Type B pancreatic cell (in vitro differentiated cells): Measurements from ENCODE around the gene OR1B1. TPM values are rescaled to one million over a fixed set of nuclear protein-coding genes. Genes with fewer than 3 reads are reported as not detected.

Experiments
- DNase-seq: peaks from one replicate; pipeline ENCODE4 v3.0.0; 2021; ENCODE audit warnings: mixed read lengths; ENCODE audit not compliant: unreplicated experiment; ENCODE audit errors: extremely low spot score
- H3K27ac Mint-ChIP-seq: 2 replicates; pipeline ENCODE4 v1.8.0; 2021; ENCODE audit warnings: mild to moderate bottlenecking, mixed read lengths
- H3K27me3 Mint-ChIP-seq: 2 replicates; pipeline ENCODE4 v1.8.0; 2021; ENCODE audit warnings: mixed read lengths
- H3K36me3 Mint-ChIP-seq: 2 replicates; pipeline ENCODE4 v1.8.0; 2021; ENCODE audit warnings: mixed read lengths
- H3K4me1 Mint-ChIP-seq: one replicate; pipeline ENCODE4 v1.8.0; 2021; ENCODE audit warnings: mixed read lengths; ENCODE audit not compliant: unreplicated experiment
- H3K4me3 Mint-ChIP-seq: 2 replicates; pipeline ENCODE4 v1.8.0; 2021; ENCODE audit warnings: mild to moderate bottlenecking, mixed read lengths
- H3K9me3 Mint-ChIP-seq: 2 replicates; pipeline ENCODE4 v1.8.0; 2021; ENCODE audit warnings: mixed read lengths
- total RNA-seq: library from RNA; stranded (reverse); gene quantifications from 2 replicates; pipeline ENCODE4 v1.2.1, GENCODE V29; 2021; ENCODE audit warnings: low replicate concordance
- TF ChIP-seq, protein P1 (sequence below): fragments of 200-600 bp; sonication (generic); conservative IDR thresholded peaks from 2 replicates; pipeline ENCODE4 v1.5.0; 2021; ENCODE audit warnings: antibody characterized with exemption, mild to moderate bottlenecking

The OR1B1 gene
- total RNA-seq, 1 donor from 2014 or later, result not detected

- no peak for DNase-seq
- no peaks in the 10 kb centered on the region for H3K27me3 Mint-ChIP-seq
- no peaks in the 10 kb centered on the region for H3K9me3 Mint-ChIP-seq
- H3K36me3 Mint-ChIP-seq, result no peaks in the 10 kb centered on the region
- TF ChIP-seq, protein P1, sequence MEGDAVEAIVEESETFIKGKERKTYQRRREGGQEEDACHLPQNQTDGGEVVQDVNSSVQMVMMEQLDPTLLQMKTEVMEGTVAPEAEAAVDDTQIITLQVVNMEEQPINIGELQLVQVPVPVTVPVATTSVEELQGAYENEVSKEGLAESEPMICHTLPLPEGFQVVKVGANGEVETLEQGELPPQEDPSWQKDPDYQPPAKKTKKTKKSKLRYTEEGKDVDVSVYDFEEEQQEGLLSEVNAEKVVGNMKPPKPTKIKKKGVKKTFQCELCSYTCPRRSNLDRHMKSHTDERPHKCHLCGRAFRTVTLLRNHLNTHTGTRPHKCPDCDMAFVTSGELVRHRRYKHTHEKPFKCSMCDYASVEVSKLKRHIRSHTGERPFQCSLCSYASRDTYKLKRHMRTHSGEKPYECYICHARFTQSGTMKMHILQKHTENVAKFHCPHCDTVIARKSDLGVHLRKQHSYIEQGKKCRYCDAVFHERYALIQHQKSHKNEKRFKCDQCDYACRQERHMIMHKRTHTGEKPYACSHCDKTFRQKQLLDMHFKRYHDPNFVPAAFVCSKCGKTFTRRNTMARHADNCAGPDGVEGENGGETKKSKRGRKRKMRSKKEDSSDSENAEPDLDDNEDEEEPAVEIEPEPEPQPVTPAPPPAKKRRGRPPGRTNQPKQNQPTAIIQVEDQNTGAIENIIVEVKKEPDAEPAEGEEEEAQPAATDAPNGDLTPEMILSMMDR, result no peak
- no peak overlapping the region for H3K4me3 Mint-ChIP-seq
- H3K27ac Mint-ChIP-seq, result no peak overlapping the region
- no peaks in the 10 kb centered on the region for H3K4me1 Mint-ChIP-seq
These were observed 77.1 kb downstream of the OR1B1 start for GRCh38 chr9:122580360-122580759.

DNA sequence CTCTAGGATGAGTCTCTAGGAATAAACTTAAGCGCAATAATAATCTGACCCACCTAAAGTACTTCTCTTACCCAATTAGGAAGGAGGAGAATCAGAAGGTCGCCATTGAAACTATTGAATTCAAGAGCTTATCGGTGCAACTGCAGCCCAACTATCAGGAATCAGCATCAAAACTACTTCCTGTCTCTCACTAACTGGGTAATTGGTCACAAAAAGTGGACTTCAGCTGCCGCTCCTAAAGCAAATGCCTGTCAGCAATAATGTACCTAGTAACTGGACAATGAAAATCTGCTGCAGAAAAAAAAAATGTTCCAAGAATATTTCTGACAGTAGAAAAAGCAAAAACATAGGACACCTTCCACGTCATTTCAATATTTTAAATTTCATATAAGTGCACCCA, 77.6 kb downstream of the OR1B1 start:
- DNase-seq, result no peak
- H3K9me3 Mint-ChIP-seq, result no peaks in the 10 kb centered on the region
- TF ChIP-seq, protein P1, result no peak

More for the DNA sequence above, 77.6 kb downstream of the OR1B1 start:
- Mint-ChIP-seq H3K27me3 (no peaks in the 10 kb centered on the region), H3K27ac (no peak overlapping the region), H3K4me1 (no peaks in the 10 kb centered on the region), H3K4me3 (no peak overlapping the region), H3K36me3 (no peaks in the 10 kb centered on the region)

Other genes starting within 250 kb of the OR1B1 start
- gene OR1J1, start 179.7 kb downstream of the OR1B1 start, total RNA-seq, result not detected in 2 replicates
- not detected in 2 replicates for gene OR1J2, start 146.8 kb downstream of the OR1B1 start, total RNA-seq
- not detected in 2 replicates for gene OR1J4, start 138.5 kb downstream of the OR1B1 start, total RNA-seq
- gene OR1N1, start 130.3 kb downstream of the OR1B1 start, total RNA-seq, result not detected in 2 replicates
- not detected in 2 replicates for gene OR1N2, start 104.5 kb downstream of the OR1B1 start, total RNA-seq
- not detected in 2 replicates for gene OR1L8, start 74.2 kb downstream of the OR1B1 start, total RNA-seq
- gene OR1Q1, start 42.9 kb downstream of the OR1B1 start, total RNA-seq, result not detected in 2 replicates
- not detected in 2 replicates for gene OR1L1, start 4.1 kb upstream of the OR1B1 start, total RNA-seq
- not detected in 2 replicates for gene OR1L3, start 17.5 kb upstream of the OR1B1 start, total RNA-seq
- not detected in 2 replicates for gene OR1L4, start 66.4 kb upstream of the OR1B1 start, total RNA-seq
- not detected in 2 replicates for gene OR1L6, start 84.7 kb upstream of the OR1B1 start, total RNA-seq
- not detected in 2 replicates for gene OR5C1, start 131.3 kb upstream of the OR1B1 start, total RNA-seq
- gene OR1K1, start 142.5 kb upstream of the OR1B1 start, total RNA-seq, result not detected in 2 replicates
- gene PDCL, start 171.0 kb upstream of the OR1B1 start, total RNA-seq, result 18.5 and 21.3 TPM in 2 replicates
- 57.7 TPM in 2 replicates for gene RC3H2, start 247.7 kb upstream of the OR1B1 start, total RNA-seq